HG03354 (cell line): Measurements from ENCODE around the gene LTBP2.

Experiments used
- ATAC-seq: cut with Tn5 transposase; IDR thresholded peaks from one replicate; pipeline ENCODE4 v1.9.1; 2021; ENCODE audit warnings: mild to moderate bottlenecking; ENCODE audit not compliant: unreplicated experiment, poor library complexity, severe bottlenecking

Gene LTBP2

DNA sequence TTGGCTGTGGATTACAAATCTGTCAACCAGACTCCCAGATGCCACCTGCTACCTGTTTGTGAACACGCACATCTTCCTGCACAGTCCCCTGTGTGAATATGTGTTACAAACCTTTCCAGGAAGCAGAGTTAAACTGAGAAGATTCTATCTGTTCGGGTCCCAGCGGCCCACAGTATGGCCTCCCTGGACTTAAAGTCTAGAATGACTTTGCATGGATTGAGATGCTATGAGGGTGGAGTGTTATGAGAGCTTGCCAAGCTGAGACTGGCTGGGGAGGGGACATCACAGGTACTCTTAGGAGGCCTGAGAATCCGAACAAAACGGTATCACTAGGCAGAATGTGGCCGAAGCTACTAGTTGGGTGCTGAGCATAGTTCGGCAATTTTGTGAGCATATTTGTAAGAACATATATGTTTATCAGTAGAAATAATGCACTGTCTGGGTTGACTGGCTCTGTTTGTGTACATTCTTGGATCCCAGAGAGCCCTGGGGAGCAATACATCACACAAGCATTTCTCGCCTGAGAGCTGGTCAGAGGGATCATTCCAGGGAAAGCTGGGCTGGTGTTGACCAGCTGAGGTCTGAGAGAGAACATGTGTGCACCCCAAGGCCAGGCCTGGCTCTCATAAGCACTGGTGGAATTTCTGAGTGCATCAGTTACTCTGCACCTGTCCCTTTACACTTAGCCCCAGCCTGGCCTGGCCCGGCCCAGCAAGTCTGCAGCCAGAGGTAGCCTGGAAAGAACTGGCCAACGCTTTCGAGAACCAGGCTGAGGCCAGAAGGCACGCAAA, 29.8 kb upstream of the LTBP2 start:
- ATAC-seq, result no peak

DNA sequence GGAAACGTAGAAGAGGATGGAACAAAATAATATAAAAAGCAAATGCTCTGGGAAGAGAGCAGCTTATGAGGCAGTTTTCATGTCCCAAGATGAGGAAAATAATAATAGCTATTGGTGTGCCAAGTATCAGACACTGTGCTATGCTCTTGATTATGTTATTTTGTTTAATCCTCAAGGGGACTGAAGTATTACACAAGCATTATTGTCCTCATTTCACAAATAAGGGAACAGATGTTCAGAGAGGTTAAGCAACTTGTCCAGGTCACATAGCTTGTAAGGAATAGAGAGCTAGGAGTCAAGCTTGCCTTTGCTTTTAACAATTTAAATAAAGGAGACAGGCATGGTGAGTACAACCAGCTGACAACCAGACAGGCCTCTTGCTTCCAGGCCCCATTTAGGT, 26.9 kb upstream of the LTBP2 start:
- no peak for ATAC-seq

DNA sequence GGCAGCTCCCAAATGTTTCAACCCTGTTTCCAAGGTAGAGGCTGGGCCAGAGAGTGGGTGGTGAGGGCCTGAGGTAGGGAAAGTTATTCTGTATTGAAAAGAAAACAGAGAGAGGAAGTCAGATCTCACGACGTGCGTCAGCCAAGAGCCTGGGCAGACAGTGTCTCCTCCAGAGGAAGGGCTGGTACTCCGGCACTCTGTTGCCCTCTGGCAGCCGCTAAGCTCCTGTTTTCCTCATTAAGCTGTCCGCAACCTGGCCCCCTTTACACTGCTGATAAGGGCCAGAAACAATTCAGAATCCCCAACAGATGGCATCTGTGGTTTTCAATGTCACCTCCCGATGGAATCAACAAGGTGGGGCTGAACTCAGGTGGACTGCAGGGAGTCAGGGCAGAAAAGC, 26.0 kb upstream of the LTBP2 start:
- no peak for ATAC-seq

DNA sequence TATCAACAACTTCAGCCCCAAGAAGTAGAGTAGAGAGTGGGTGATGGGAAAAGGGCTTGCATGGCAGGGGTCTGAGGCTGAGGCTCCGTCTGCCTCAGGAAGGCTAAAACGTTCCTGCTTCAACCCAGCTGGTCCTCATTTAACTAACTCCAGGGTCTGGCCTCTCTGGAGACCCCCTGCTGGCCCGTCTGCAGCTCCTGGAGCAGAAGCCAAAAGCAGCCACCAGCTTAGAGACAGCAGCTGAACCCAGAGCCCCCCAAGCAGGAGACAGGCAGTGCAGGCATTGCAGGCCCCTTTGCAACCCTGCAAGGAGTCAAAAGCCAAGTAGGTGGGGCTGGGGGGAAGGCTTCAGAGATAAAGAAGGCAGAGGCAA, 25.1 kb upstream of the LTBP2 start:
- ATAC-seq, result no peak

DNA sequence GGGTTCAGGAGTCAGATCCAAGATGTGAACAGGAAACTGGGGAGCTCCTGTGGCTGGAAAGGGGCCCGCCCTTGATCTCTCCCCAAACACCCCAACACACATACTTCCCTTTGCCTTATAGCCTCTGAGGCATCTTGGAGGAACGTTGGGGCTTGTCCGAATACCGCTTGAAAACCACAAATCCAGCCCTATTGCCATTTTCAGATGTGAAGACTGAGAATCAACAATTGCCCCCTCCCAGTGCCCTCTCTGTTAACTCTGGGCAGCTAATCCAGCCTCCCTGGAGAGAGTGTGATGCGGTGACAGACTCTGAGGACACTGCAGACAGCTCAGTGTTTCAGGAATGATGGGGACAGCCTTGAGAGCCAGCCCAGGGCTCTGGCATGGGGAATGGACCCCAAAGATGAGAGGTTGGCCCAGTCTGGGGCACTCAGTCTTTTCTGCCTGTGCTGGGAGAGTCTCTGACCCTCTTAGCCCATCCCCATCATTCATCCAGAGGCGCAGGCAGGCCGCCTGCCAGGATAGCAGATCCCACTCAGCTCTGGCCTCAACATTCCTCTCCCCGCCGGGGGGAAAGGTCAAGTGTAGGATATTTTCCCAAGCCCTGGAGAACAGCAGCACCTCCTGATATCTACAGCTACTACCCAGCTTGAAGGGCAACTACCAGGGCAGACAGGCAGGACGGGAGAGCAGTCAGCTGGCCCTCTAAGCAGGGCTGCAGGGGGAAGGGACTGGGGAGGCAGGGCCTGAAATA, 24.6 kb upstream of the LTBP2 start:
- no peak for ATAC-seq

DNA sequence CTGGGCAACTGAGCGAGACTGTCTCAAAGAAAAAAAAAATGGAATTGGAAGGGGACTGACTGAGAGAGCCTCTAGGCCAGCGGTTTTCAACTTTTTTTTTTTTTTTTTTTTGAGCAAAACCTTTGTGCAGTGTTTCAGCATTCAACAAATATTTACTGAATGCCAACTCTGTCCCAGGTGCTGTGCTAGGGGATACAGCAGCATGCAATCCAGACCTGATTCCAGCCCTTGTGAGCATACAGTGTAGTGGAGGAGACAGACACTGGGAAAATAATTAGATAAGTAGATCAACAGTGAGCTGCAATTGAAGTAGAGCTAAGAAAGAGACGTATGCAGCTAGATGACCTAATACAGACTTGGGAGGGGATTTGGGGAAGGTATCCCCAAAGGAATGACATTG, 23.8 kb upstream of the LTBP2 start:
- no peak for ATAC-seq

DNA sequence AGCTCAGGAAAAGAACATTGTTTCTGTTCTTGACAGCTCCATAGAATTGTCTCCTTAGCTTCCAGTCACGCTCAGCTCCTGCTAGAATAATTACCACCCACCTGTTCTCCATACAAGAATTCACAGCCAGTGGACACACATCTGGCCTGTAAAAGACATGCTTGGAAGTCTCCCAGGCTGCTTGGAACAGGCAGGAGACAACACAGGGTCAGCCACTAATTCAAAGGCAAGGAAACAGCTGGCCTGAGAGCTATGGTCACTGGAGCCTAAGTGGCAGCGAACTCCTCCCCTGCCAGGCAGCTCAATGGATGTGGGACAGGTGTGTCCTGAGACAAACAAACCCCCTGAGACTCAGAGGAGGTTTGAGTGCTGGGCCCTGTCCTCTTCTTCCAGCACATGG, 22.9 kb upstream of the LTBP2 start:
- ATAC-seq, result no peak

DNA sequence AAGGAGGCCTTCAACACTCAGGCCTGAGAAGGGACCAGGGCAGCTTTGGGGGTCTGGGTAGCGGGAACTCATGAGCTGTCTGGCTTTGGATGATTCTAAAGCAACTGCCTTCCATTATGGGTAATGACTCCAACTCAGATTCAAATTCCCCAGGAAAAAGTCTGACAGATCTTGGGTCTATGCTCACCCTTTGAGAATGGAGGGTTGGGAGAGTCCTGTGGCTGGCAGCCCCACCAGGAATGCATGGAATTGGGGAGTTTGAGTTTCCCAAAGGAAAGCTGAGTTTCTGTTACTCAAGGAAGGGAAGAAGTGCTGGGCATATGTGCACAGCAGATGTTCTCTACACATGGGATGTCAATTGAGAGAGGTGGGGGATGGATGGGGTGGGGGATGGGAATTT, 22.4 kb upstream of the LTBP2 start:
- no peak for ATAC-seq

DNA sequence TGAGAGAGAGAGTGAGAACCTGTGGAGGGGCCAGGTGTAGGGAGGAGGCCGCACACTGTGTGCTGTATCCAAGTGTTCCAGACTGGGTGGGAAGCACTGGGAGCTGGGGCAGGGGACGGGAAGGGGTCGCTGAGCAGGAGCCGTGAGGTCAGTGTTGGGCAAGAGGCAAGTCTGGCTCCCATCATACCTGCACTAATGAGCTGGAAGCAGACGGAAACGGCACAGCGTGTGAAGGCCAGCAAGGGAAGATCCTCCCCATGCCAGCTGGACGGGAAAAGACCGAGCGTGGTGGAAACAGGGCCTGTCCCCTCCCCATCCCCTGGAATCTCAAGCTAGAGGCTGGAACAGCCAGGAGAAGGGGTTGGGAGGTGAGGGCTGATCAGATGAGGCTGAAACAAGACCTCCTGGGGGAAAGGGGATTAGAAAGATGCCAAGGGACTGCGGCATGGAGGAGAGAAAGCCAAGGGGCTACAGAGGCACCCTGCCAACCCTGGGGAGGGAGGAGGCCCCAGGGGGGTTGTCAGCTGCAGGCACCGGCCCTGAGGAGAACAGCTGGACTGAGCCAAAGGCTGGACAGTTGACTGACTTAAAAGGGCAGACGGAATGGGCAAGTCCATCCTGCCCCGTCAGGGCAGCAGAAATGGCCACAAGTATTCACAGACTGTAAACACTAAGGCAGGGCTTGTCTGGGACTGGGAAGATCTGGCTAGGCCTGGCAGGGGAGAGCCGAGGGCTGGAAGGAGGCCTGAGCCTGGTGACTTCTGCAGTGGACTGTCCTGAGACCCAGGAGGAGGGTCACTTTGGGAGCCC, 19.0 kb upstream of the LTBP2 start:
- ATAC-seq, result no peak

DNA sequence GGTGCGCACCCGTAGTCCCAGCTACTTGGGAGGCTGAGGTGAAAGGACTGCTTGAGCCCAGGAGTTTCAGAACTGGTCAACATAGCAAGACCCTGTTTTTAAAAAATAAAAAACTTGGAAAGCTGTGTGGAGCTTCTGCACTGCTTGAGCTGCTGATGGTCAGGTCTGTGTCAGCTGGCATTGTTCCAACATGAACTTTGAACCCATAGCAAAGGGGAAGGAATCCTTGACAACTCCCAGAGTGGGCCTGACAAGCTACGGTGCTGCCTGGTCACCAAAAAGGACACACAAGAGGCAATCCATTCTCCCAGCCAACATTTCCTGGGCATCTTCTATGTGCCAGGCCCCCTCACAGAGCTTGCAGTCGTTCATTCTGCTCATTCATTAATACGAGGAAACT, 16.4 kb upstream of the LTBP2 start:
- no peak for ATAC-seq

DNA sequence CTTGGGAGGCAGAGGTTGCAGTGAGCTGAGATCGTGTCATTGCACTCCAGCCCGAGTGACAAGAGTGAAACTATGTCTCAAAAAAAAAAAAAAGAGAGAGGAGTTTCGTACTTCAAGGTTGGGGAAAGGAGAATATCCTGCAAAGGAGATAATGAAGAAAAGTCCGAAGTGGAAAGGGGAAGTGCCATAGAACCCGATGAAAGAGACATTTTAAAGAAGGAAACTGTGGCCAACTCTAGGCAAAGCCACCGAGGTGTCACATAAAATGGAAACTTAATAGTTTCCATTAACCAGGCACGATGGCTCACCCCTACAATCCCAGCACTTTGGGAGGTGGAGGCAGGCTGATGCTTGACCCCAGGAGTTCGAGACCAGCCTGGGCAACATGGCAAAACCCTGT, 15.0 kb upstream of the LTBP2 start:
- ATAC-seq, result no peak

DNA sequence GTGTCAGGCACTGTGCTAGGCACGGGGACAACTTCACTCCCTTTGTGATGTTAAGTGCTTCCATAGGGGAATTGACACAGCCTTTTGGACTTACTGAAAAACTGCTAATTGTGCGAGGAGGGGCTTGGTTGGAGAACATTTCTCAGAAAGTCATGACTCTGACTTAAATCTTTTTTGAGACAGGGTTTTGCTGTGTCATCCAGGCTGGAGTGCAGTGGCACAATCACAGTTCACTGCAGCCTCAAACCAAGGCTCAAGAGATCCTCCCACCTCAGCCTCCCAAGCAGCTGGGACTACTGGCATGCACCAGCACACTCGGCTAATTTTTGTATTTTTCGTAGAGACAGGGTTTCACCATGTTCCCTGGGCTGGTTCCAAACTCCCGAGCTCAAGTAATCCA, 10.2 kb upstream of the LTBP2 start:
- ATAC-seq, result no peak

DNA sequence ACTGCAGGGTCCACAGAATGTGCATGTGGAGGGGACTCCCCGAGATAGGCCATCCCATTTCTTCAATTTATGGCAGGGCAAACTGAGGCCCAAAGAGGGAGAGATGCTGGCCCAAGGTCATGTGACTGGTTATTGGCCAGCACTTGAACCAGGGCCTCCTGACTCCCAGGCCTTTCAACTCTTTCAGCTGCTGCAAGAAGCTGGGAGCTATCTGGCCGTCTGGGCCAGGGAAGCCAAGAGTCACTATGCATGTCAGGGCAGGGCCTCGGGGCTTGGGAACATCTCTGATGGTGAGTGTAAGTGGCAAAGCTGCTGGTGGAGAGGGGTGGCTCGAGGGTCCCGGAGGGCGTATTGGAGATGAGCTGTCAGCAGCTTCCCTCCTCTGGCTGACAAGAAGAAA, 9.5 kb upstream of the LTBP2 start:
- no peak for ATAC-seq

DNA sequence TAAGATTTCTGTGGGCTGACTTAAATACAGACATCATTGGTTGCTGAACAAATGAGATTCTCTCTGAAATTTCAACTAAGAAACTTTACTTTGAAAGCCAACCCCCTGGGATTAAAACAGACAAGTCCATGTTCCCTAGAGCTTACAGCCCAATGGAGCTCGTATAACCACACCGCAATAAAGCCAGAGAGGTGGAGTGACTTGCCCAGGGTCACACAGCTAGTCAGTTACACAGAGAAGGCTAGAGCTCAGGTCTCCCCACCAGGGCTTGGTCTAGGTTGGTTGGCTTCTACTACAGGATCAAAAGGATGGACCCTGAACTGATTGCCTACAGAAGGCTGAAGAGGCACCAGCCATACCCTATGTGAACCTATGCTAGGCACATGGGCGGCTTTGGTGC, 8.9 kb upstream of the LTBP2 start:
- ATAC-seq, result no peak

DNA sequence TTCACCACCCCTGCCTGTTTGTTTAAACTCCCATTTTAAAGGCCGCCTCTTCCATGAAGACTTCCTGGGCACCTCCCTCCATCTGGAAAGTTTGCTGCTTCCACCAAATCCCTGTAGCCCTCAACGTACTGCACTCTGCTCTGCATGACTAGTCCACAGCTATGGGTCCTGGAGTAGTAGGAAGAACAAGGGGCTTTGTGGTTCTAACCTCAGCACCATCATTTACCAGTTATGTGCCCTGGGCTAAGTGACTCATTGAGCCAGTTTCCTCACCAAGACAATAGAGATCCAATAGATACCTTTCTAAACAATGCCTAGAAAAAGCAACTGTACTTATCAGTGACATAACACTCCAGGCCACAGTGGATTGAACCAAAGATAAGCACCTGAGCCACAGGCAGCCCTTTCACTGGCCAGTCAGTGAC, 8.5 kb upstream of the LTBP2 start:
- ATAC-seq, result no peak

DNA sequence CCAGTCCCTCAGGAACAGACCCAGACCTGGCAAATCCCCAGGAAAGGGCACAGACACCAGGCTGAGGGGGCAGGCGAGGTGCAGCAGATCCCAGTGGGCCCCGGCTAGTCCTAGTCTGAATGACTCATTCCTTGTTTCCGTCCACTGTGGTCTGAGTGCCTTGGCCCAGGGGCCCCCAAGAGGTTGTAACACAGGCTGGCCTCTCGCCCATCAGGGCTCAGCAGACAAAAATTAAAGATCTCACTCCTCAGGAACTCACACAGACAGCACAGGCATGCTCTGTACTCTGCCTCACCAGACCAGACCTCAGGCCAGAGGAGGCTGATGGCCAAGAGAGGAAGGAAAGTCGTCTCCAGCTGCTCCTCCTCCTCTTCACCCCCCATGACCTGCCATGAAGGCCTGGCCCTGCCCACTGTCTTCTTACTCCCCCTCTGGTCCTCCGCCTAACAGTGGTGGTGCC, 7.7 kb upstream of the LTBP2 start:
- ATAC-seq, result no peak

DNA sequence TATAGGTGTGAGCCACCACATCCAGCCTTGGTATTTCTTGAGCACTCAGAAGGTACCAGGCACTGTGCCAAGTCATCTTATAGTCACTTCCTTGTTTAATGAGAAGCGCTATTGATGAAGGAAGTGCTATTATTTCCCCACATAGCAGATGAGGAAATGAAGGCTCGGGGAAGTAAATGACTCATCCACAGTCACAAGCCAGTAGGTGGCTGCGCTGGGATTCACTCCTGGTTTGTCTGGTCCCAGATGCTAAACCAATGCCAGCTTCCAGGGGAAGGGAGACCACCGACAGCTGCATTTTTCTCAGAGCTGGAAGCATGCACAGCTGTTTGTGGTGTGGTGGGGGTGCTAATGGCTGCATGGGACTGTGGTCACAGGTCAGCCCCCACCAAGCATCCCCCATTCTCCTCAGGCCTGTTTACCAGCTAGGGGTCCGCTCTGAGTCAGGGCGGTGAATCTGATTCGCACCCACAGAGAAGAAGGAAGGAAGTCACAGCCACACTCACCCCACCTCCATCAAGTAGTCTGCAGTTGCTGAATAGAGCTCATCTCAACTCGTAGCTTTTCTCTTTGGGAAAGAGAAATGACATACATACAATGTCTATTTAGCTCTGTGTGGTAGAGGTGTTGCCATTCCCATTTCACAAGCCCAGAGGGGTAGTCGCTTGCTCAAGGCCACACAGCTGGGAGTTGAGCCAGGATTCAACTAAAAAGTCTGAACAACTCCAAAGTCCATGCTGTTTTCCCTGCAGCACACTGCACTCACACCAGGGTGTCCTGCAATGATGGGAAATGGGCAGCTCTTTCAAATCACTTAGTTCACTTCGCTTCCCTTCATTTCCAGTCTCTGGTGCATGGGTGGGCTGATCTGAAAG, 6.3 kb upstream of the LTBP2 start:
- no peak for ATAC-seq

DNA sequence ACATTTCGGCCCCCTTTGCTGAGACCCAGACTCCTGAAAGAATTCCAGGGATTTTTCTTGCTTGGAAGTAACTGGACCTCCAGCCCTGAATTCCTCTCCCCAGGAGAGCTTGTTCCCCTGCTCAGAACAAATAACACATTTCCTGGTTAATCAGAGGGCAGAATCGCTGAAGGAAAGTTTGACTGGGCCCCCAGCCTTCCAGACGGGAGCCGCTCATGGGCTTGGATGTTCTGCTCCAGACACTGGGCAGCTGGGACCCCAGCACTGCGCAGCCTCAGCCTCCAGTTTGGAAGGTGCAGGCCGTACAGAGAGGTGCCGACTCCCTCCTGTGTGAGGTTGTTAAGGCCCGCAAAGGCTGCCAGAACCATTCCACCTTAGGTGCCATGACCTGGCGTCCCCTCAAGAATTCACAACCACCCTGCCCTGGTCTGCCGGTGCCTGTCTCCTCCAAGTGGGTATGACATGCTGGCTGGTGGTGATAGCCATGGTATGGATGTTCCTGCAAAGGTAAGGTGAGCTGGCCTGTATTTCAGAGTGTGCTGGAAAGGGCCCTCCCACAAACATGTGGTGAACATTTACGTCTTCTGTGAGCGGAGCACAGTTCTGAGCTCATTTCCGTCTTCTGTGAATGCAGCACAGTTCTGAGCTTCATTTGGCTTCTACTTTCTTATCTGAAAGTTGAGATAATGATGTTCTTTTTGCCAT, 5.1 kb upstream of the LTBP2 start:
- ATAC-seq, result no peak

DNA sequence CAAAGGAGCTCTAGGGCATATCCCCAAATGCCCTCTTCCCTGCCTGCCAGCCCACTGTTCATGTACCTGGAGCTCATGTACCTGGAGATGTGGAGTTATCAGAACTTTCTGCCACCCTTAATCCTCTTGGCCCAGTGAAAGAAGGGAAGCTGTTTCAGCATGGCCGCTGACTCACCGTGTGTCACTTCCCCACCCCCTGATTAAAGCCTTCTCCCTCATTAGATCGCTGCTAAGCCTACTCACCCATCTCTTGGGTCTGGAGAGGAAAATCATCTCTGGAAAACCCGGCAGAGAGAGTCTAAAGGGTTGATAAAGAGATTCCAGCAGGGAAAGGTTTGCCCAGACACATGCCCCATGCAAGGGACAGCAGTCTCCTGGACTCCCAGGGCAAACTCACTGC, 4.5 kb upstream of the LTBP2 start:
- no peak for ATAC-seq
